NT2/D1 (cell line): Measurements from ENCODE around the gene EP300.

Experiments
- SUZ12 ChIP-seq: IDR thresholded peaks from 2 replicates; pipeline ENCODE4 v1.6.1; 2011; ENCODE audit not compliant: insufficient read length, insufficient read depth; ENCODE audit errors: extremely low read depth
- YY1 ChIP-seq: IDR thresholded peaks from 2 replicates; pipeline ENCODE4 v1.6.1; 2011; ENCODE audit not compliant: insufficient read length, insufficient read depth
- ZNF274 ChIP-seq: IDR thresholded peaks from 2 replicates; pipeline ENCODE4 v1.6.1; 2011; ENCODE audit warnings: mild to moderate bottlenecking, low read depth, low read length

DNA sequence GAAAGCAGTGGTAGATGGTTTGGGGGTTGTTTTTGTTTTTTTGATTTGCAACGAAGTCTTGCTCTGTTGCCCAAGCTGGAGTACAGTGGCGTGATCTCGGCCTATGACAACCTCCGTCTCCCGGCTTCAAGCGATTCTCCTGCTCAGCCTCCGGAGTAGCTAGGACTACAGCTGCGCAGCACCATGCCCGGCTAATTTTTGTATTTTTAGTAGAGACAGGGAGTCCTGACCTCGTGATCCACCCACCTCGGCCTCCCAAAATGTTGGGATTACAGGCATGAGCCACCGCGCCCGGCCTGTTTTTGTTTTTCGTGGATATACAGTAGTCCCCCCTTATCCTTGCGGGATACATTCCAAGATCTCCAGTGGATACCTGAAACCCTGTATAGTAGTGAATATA lies 6.6 kb downstream of the EP300 start:
- TF ChIP-seq ZNF274, result no peak
- no peak for TF ChIP-seq SUZ12
- no peak for TF ChIP-seq YY1
